ENCODE data around the gene UBE2F.
"Not testable (repeated sequence)": the region's sequence is repeated elsewhere in the genome, so short reads cannot be mapped to it uniquely, and the experiment has no call there.

The UBE2F gene

DNA sequence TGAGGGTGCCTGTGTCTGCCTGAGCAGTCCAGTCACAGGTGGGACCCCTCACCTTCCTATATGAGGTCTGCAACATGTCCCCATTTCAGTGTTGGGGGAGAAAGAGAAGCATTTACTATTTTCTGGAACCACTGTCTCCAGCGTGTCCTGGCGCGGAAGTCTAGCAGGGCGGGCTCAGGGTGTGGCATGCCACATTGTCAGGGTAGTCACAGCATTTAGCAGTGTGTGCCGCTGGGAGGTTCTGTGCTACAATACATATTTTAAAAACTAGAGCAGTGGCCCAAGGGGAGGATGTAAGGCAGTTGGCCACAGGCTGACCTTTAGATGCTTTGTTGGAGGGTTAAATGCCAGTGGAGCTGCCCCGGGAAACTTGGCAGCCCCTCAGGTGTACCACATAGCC, 12.5 kb downstream of the UBE2F start:
- DNase-seq (ENCODE audit: low read depth in 3 of 3), result no peak

GRCh38 chr2:237980087-237980486, 13.3 kb downstream of the UBE2F start:
- no peak for DNase-seq (ENCODE audit: low read depth in 3 of 3)

DNA sequence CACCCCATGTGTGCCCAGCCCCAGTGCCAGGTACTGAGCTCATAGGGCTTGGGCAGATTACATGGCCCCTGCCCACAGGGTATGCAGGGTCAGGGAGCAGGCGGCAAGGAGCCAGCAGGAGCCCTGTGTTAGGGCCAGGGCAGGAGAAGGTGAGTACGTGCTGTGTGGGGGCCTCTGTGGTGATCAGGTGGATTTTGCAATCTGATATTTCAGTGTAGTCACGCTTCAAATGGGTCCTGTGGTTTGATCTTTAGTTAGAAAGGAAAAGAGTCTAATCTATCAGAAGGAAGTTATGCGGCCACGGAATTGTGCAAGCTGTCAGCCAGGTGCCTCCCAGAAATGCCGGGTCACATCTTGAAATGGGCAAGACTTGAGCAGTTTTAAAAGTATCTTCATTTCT, 13.9 kb downstream of the UBE2F start:
- no peak for DNase-seq (ENCODE audit: low read depth in 3 of 3)

DNA sequence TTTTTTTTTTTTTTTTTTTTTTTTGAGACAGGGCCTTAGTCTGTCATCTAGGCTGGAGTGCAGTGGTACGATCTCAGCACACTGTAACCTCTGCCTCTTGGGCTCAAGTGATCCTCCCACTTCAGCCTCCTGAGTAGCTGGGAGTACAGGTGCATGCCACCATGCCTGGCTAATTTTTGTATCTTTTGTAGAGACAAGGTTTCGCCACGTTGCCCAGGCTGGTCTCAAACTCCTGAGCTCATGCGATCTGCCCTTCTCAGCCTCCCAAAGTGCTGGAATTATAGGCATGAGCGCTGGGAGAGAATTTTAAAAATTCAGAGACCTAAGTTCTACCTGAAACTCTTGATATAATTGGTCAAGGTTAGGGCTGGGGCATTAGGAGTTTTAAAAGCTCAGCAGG, 14.8 kb downstream of the UBE2F start:
- DNase-seq (ENCODE audit: low read depth in 3 of 3), result not testable (repeated sequence)

DNA sequence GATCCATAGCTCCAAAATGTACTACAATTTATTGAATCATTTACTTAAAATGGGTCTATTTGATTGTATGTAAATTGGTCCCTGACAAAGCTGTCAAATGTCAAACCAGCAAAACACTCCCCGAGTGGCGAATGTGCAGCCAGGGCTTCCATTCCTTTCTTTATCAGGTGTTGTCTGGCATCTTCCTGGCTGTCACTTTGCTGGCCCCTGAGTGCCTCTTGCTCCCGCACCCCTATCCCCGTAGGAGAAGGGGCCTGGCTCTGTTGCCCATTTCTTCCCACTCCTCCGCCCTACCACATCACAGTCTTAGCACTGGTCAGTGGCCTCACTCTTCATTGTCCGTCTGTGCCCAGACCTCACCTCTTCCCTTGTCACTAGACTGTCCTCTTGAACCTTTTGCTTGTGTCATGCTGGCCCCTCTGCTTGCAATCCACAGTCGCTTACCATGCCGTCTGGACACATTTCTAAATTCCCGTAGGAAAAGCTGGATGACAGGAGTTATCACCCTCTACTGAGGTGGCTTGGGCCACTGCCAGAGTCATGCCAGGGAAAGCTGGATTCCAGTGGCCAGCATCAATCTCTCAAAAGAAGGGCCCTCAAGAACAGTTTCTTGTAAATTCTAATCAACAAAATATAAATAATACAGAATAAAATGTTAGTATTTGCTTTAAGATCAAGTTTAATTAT, 15.4 kb downstream of the UBE2F start:
- no peak for DNase-seq (ENCODE audit: low read depth in 3 of 3)

GRCh38 chr2:237983922-237984321, 17.1 kb downstream of the UBE2F start:
- no peak for DNase-seq (ENCODE audit: low read depth in 3 of 3)

DNA sequence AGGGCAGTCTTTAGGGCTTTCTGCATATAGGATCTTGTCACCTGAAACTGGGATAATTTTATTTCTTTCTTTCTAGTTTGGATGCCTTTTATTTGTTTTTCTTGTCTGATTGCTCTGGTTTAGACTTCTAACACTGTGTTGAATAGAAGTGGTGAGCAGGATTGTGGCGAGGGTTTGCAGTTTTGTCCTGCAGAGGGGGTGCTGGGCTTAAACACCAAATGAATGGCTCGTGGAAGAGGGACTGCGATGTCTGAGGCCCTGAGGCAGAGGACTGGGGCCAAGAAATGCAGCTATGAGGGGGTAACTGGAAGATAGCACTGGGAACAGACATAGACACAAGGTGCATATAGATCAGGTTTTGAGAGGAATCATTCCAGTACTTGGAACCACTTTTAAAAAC, 20.5 kb downstream of the UBE2F start:
- no peak for DNase-seq (ENCODE audit: low read depth in 3 of 3)

DNA sequence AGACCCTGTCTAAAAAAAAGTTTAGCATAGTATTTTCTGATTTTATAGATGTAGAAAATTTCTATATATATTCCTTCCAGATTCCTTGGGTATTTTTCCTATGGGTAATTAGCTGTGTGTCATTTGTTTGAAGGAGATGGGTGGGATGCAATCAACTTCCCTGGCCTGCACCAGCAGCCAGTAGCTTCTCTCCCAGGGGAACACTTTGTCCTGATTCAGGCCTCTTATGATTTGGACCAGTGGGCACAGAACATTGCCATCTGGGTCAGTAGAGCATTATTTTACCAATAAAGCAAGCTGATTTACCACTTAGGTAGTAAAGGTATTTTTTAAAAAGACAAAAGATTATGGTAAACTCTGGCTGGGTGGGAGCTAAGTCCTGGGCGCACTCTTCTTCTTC, 26.9 kb downstream of the UBE2F start:
- no peak for DNase-seq (ENCODE audit: low read depth in 3 of 3)

DNA sequence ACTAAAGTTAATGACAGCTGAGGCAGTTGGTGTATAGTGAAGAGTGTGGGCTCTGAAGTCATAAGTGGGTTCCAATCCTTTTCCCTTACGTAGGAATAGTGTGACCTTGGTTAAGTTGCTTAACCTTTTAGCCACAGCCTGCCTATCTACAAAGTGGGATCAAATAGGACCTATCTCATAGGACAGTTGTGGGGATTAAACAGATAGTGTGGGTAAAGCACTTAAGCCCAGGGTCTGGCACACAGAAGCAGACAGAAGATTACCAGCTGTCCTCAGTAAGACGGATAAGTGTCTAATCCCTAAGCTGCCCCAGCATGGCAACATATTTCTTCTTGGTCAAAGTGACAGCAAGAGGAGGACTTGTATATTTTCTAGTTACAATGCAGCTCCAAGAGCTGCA, 28.2 kb downstream of the UBE2F start:
- no peak for DNase-seq (ENCODE audit: low read depth in 3 of 3)

DNA sequence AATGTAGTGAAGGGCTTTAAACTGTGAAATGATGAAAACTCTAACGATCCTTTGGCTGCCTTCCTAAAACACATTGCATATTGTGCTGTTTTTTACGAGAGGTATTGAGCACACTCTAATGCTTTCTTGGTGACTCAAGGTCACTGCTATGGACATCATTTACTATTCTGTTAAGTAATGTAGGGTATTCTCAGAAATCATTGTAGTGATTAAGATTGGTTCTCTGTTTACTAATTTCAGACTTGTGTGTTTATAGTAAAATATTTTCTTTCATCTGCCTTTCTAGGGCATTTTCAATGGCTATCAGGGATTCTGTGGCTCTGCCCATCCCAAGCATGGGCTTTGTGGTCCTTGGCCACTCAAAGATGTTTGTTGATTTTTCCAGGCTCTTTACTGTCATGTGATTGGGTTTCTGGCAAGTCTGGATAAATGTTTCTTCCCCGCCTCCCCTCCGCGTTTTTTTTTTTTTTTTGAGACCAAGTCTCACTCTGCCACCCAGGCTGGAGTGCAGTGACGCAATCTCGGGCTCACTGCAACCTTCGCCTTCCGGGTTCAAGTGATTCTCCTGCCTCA, 29.3 kb downstream of the UBE2F start:
- no peak for DNase-seq (ENCODE audit: low read depth in 3 of 3)

DNA sequence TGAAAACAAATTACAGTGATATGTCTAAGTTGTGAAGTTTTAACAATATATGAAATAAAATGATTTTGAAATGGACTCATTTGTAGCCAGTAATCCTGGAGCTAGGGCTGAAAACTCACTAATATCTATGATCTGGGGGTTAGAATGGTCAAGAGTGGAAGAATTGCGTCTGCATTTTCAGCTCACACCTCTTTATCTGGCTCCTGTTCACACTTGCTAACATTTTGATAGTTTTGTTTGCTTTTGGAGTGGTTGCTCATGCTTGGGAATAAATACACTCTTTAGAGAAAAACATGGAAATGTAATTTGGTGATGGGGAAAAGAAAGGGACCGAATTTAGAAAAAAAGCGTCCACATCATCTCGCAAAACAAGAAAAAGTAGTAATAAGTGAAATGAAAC, 30.7 kb downstream of the UBE2F start:
- DNase-seq (ENCODE audit: low read depth in 3 of 3), result no peak

DNA sequence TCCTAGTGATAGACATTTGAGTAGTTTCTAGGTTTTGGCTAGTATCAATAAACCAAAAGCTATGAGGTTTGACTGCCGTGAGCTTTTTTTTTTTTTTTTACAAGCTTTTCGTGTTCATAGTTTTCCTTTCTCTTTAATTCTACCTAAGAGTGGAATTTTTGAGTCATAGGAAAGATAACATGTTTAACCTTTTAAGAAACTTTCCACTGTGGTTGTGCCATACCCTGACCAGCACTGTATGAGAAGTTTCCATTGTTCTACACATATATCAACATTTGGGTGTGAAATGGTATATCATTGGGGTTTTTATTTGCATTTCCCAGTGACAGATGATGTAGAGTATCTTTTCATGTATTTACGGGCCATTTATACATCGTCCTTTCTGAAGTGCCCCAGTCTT, 31.7 kb downstream of the UBE2F start:
- no peak for DNase-seq (ENCODE audit: low read depth in 3 of 3)

- DNase-seq (ENCODE audit: low read depth in 3 of 3), result no peak
Measured at GRCh38 chr2:238003234-238004031, 36.6 kb downstream of the UBE2F start.

- DNase-seq (ENCODE audit: low read depth in 3 of 3), result no peak
Measured at GRCh38 chr2:238004077-238004830, 37.4 kb downstream of the UBE2F start.

GRCh38 chr2:238005528-238005927, 38.7 kb downstream of the UBE2F start:
- no peak for DNase-seq (ENCODE audit: low read depth in 3 of 3)

- no peak for DNase-seq (ENCODE audit: low read depth in 3 of 3)
Measured at GRCh38 chr2:238006510-238006909, 39.7 kb downstream of the UBE2F start.

GRCh38 chr2:238007924-238008323, 41.1 kb downstream of the UBE2F start:
- DNase-seq (ENCODE audit: low read depth in 3 of 3), result no peak

GRCh38 chr2:238009563-238009962, 42.7 kb downstream of the UBE2F start:
- no peak for DNase-seq (ENCODE audit: low read depth in 3 of 3)

DNA sequence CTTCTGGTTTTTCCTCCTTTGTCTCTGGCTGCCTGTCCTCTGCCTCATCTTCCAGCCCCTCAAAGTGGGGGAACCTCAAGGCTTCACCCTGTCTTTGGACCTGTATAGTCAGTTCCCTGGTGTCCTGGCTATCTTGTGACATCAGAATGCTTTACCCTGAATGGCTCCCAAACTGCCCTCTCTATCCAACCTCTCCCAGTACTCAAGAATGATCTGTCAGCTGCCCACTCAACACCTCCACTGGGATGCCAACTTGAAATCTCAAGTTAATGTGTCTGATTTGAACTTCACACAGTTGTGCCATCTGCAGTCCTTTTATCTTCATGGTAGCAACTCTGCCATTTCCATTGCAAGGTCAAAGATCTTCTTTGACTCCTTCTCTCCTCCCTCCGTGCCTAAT, 43.8 kb downstream of the UBE2F start:
- no peak for DNase-seq (ENCODE audit: low read depth in 3 of 3)

DNA sequence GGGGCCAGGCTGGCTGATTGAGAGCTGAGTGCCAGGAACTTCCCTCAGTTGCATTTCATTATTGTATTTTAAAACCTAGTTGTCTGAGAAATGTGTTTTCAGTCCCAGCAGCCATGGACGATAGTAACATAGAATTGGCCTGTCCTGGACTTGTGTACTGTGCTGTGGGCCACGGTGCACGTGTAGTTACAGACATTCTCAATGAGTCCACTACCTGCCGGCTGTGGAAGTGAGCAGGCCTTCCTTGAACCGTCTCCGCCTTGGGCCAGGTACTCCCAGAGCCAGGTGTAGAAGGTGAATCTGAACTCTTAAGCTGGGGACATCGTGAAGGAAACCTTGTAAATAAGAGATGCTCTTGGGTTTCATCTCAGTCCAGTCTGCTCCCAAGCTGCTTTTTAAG, 47.0 kb downstream of the UBE2F start:
- DNase-seq (ENCODE audit: low read depth in 3 of 3), result no peak

GRCh38 chr2:238015705-238016104, 48.9 kb downstream of the UBE2F start:
- no peak for DNase-seq (ENCODE audit: low read depth in 3 of 3)

- no peak for DNase-seq (ENCODE audit: low read depth in 3 of 3)
Measured at GRCh38 chr2:238016526-238016925, 49.7 kb downstream of the UBE2F start.

Data from stimulated activated CD4-positive, alpha-beta T cell treated with anti-CD3 and anti-CD28 coated beads, TNF-alpha, amount 100 ng/mL, for 4 hours (primary cell).